Endodermal cell (in vitro differentiated cells): ENCODE results near the gene SELENOF. TPM values are rescaled to one million over a fixed set of nuclear protein-coding genes. Genes with fewer than 3 reads are reported as not detected.

ENCODE experiments used
- DNase-seq: peaks from one replicate; pipeline ENCODE4 v3.0.0-alpha.2; 2017
- H3K27ac ChIP-seq: 2 replicates; pipeline ENCODE4 v1.5.1; 2013; ENCODE audit warnings: mild to moderate bottlenecking, low read depth, low read length, moderate library complexity
- H3K27me3 ChIP-seq: 2 replicates; pipeline ENCODE4 v1.6.1; 2013; ENCODE audit warnings: mild to moderate bottlenecking, low read length, moderate library complexity; ENCODE audit not compliant: insufficient read depth, control insufficient read depth, poor library complexity, severe bottlenecking
- H3K36me3 ChIP-seq: 2 replicates; pipeline ENCODE4 v1.7.0; 2013; ENCODE audit warnings: mild to moderate bottlenecking, low read length, moderate library complexity; ENCODE audit not compliant: control insufficient read depth, insufficient read depth
- H3K4me1 ChIP-seq: one replicate; pipeline ENCODE4 v1.7.0; 2013; ENCODE audit warnings: low read length; ENCODE audit not compliant: control insufficient read depth, insufficient read depth
- H3K4me3 ChIP-seq: 2 replicates; pipeline ENCODE4 v1.5.1; 2013; ENCODE audit warnings: mild to moderate bottlenecking, low read length, moderate library complexity
- H3K9ac ChIP-seq: 2 replicates; pipeline ENCODE4 v1.6.1; 2013; ENCODE audit warnings: mild to moderate bottlenecking, low read length, moderate library complexity; ENCODE audit not compliant: poor library complexity, severe bottlenecking; ENCODE audit errors: extremely low read depth
- H3K9me3 ChIP-seq: 2 replicates; pipeline ENCODE4 v1.6.1; 2013; ENCODE audit warnings: mild to moderate bottlenecking, low read length, moderate library complexity; ENCODE audit not compliant: control insufficient read depth
- H3K27ac Mint-ChIP-seq: 2 replicates; pipeline ENCODE4 v1.8.0; 2020; ENCODE audit warnings: mixed read lengths
- H3K27me3 Mint-ChIP-seq: 2 replicates; pipeline ENCODE4 v1.8.0; 2021; ENCODE audit warnings: mild to moderate bottlenecking, mixed read lengths; ENCODE audit not compliant: insufficient read depth
- H3K36me3 Mint-ChIP-seq: 2 replicates; pipeline ENCODE4 v1.8.0; 2020; ENCODE audit warnings: low read depth, mixed read lengths
- H3K4me1 Mint-ChIP-seq: 2 replicates; pipeline ENCODE4 v1.8.0; 2020; ENCODE audit warnings: mixed read lengths
- H3K4me3 Mint-ChIP-seq: 2 replicates; pipeline ENCODE4 v1.8.0; 2020; ENCODE audit warnings: mild to moderate bottlenecking, moderate library complexity, mixed read lengths
- H3K9me3 Mint-ChIP-seq: 2 replicates; pipeline ENCODE4 v1.8.0; 2020; ENCODE audit warnings: mild to moderate bottlenecking, mixed read lengths
- CTCF ChIP-seq: fragments of 200-600 bp; sonication (generic); conservative IDR thresholded peaks from 2 replicates; pipeline ENCODE4 v1.5.0; 2021; ENCODE audit warnings: antibody characterized with exemption, mild to moderate bottlenecking
- WGBS, 2 experiments: methylation state at CpG; one replicate each; pipeline versions ENCODE4 v1.1.5 to v1.1.7; 2013; ENCODE audit warnings: missing lambda C conversion rate in 2 of 2, mixed read lengths in 1 of 2; ENCODE audit not compliant: insufficient coverage in 1 of 2, insufficient read length in 1 of 2; 5-methylcytosine and 5-hydroxymethylcytosine counted together
- total RNA-seq, 2 donors: library from RNA; stranded (reverse); fragmentation: NEBNext Ultra II Directional in 1 of 2; extraction: Animal tissue kit (Norgen Biotek cat#: 25700) in 1 of 2; gene quantifications; 2 replicates in 1 of 2; 3 replicates in 1 of 2; pipeline ENCODE4 v1.2.1, GENCODE V29; 2021

Gene SELENOF
- total RNA-seq, 2 donors from 2014 or later = 140 to 166 TPM

- WGBS, 2 experiments = 92 to 100% methylated on average over 1 of the region's 1 CpG
- no peak for DNase-seq
- Histone ChIP-seq H3K27me3 (no peaks in the 10 kb centered on the region), H3K4me3 (no peak overlapping the region), H3K9me3 (no peaks in the 10 kb centered on the region), H3K9ac (no peak overlapping the region), H3K27ac (no peak overlapping the region), H3K36me3 (peaks cover 5% of the 10 kb centered on the region), H3K4me1 (no peaks in the 10 kb centered on the region)
- TF ChIP-seq CTCF = no peak
- no peaks in the 10 kb centered on the region for H3K9me3 Mint-ChIP-seq
- no peak overlapping the region for H3K27ac Mint-ChIP-seq
- H3K36me3 Mint-ChIP-seq = peaks cover 29% of the 10 kb centered on the region
- H3K4me3 Mint-ChIP-seq = no peak overlapping the region
- no peaks in the 10 kb centered on the region for H3K27me3 Mint-ChIP-seq
- peaks cover 2% of the 10 kb centered on the region for H3K4me1 Mint-ChIP-seq
These were observed 52.5 kb downstream of the SELENOF start for GRCh38 chr1:86861424-86861823.

GRCh38 chr1:86860424-86860823, 53.5 kb downstream of the SELENOF start:
- no peaks in the 10 kb centered on the region for H3K9me3 Mint-ChIP-seq
- H3K4me3 Mint-ChIP-seq = no peak overlapping the region
- Histone ChIP-seq H3K36me3 (peaks cover 5% of the 10 kb centered on the region), H3K4me1 (no peaks in the 10 kb centered on the region), H3K9ac (no peak overlapping the region), H3K27me3 (no peaks in the 10 kb centered on the region), H3K9me3 (no peaks in the 10 kb centered on the region), H3K4me3 (no peak overlapping the region), H3K27ac (no peak overlapping the region)
- H3K27ac Mint-ChIP-seq = no peak overlapping the region
- H3K27me3 Mint-ChIP-seq = no peaks in the 10 kb centered on the region
- DNase-seq = no peak
- H3K4me1 Mint-ChIP-seq = peaks cover 2% of the 10 kb centered on the region
- TF ChIP-seq CTCF = no peak
- WGBS, 2 experiments = 100% methylated on average over 1 of the region's 1 CpG; no CpG with 5 or more reads in 1 of the 2 experiments
- peaks cover 21% of the 10 kb centered on the region for H3K36me3 Mint-ChIP-seq

GRCh38 chr1:86860020-86860419, 53.9 kb downstream of the SELENOF start:
- Mint-ChIP-seq H3K27me3 (no peaks in the 10 kb centered on the region), H3K4me1 (peaks cover 2% of the 10 kb centered on the region), H3K4me3 (no peak overlapping the region), H3K36me3 (peaks cover 17% of the 10 kb centered on the region), H3K27ac (no peak overlapping the region), H3K9me3 (no peaks in the 10 kb centered on the region)
- Histone ChIP-seq H3K27ac (no peak overlapping the region), H3K36me3 (peaks cover 5% of the 10 kb centered on the region), H3K9ac (no peak overlapping the region), H3K9me3 (no peaks in the 10 kb centered on the region), H3K4me3 (no peak overlapping the region), H3K27me3 (no peaks in the 10 kb centered on the region), H3K4me1 (no peaks in the 10 kb centered on the region)
- DNase-seq = no peak
- no peak for TF ChIP-seq CTCF
- WGBS, 2 experiments = 94 to 100% methylated on average over 1 of the region's 2 CpGs
